Lower lobe of right lung (tissue), 2 donors: ENCODE measurements around the gene HOXA11. TPM values are rescaled to one million over a fixed set of nuclear protein-coding genes. Genes with fewer than 3 reads are reported as not detected.

Experiments
- ATAC-seq, 2 donors: fragments of 200-7000 bp; cut with Tn5 transposase; one replicate each; pipeline ENCODE4 v1.9.1; 2020 to 2022; ENCODE audit warnings: mild to moderate bottlenecking in 2 of 2, moderate library complexity in 2 of 2
- DNase-seq: peaks from one replicate; pipeline ENCODE4 v3.0.0-alpha.2; 2020
- H3K27ac ChIP-seq: fragments of 200-600 bp; one replicate; pipeline ENCODE4 v1.8.0; 2022
- H3K27me3 ChIP-seq: fragments of 200-600 bp; one replicate; pipeline ENCODE4 v1.8.0; 2022; ENCODE audit warnings: low read depth
- H3K36me3 ChIP-seq: fragments of 200-600 bp; one replicate; pipeline ENCODE4 v1.8.0; 2022; ENCODE audit warnings: mild to moderate bottlenecking
- H3K4me1 ChIP-seq: fragments of 200-600 bp; one replicate; pipeline ENCODE4 v1.8.0; 2022
- H3K4me3 ChIP-seq: fragments of 200-600 bp; one replicate; pipeline ENCODE4 v1.8.0; 2022; ENCODE audit warnings: mild to moderate bottlenecking
- H3K9me3 ChIP-seq: fragments of 200-600 bp; one replicate; pipeline ENCODE4 v1.8.0; 2022
- intact Hi-C: fragments of 100-400 bp; cut with DNase I; formaldehyde crosslinking; loops from one replicate; pipeline ENCODE4 v1.11.0; 2022
- total RNA-seq: library from RNA; stranded (reverse); fragmentation: NEBNext Ultra II Directional; extraction: Animal tissue kit (Norgen Biotek cat#: 25700); gene quantifications from one replicate; pipeline ENCODE4 v1.2.1, GENCODE V29; 2021
- TF ChIP-seq, protein P1 (sequence below): fragments of 200-600 bp; IDR thresholded peaks from one replicate; pipeline ENCODE4 v1.8.0; 2022; ENCODE audit warnings: antibody characterized with exemption, mild to moderate bottlenecking
- donor health status: DM: no; HTN: yes; CAD: no; lungs with severe emphysema.

HOXA11 gene
- total RNA-seq, 1 donor from 2014 or later = not detected

DNA sequence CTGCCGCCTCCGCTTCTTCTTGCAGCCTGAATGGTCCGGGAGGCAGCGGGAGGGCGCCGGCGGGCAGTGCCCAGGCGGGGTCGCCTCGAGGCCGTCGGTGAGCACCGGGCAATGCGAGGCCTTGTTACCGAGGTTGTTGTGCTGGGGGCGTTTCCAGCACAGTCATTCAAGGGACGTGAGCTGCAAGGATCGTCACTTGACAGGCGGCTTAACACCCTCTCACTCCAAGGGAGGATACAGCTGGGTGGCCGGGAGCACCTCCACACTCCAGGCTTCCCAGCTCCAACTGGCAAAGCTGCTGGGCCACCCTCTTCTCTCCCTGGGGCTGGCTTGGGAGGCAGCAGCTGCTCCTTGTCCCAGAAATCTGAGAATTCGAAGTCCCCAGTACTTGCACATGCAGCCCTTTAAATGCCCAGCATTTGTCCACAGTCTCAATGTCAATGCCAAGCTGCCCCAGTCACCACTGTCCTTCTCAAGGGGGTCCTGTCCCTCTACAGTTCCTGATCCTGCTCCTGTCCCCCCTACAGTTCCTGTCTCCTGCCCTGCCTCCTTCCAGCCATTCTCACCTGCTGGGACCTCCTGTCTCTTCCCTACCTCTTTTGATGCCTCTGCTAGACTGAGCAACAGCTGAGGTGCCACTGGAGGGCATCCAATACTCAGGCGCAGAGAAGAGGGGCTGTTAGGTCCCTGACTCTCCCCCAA lies 4.4 kb upstream of the HOXA11 start:
- TF ChIP-seq, protein P1, sequence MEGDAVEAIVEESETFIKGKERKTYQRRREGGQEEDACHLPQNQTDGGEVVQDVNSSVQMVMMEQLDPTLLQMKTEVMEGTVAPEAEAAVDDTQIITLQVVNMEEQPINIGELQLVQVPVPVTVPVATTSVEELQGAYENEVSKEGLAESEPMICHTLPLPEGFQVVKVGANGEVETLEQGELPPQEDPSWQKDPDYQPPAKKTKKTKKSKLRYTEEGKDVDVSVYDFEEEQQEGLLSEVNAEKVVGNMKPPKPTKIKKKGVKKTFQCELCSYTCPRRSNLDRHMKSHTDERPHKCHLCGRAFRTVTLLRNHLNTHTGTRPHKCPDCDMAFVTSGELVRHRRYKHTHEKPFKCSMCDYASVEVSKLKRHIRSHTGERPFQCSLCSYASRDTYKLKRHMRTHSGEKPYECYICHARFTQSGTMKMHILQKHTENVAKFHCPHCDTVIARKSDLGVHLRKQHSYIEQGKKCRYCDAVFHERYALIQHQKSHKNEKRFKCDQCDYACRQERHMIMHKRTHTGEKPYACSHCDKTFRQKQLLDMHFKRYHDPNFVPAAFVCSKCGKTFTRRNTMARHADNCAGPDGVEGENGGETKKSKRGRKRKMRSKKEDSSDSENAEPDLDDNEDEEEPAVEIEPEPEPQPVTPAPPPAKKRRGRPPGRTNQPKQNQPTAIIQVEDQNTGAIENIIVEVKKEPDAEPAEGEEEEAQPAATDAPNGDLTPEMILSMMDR = no peak
- ATAC-seq (no peak), DNase-seq (no peak)
- Histone ChIP-seq H3K36me3 (no peaks in the 10 kb centered on the region), H3K4me1 (peaks cover 56% of the 10 kb centered on the region), H3K27me3 (peaks cover 100% of the 10 kb centered on the region), H3K4me3 (peak overlapping the region; percentile 34), H3K9me3 (no peaks in the 10 kb centered on the region), H3K27ac (no peak overlapping the region)
- intact Hi-C loops = no loop called here

DNA sequence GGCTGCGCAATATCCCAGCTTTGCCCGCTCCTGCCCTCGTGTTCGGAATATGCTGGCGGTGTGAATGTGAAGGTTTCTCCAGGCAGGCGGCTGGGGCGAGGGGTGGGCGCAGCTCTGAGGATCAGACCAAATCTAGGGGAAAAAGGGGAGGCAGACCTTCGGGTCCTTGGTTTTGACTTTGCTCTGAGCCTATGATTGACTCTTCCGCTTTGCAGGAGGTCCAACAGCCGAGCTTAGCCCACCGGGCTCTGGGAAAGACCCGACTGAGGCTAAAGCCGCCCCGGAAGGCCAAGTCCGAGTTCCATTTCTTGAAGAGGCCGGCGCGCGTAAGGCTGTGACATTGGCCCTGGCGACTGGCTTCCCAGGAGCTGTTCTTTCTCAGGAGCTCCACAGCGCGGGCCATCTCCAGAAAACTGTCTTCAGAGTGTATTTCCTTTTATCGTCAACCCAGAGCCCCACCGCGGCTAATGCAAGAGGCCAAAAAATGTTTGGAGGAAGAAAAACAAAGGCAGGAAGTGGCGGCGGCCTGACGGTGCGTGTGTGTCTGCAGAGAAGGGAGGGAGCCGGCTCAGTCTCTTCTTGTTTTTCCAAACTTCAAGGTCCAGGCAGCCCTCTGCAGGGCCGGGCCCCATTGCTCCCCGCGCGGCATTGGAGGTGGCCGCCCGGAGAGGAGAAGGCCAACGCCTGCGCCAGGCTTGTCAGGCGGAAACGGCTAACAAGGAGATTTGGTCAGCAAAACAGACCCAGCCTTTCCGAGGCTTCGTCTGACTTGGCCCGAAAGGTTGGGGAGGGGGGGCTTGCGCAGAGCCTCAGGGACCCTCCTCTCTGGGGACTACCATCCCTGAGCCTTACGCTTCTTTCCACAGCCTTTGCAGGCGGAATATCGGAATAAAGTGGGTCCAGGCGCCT lies 3.6 kb upstream of the HOXA11 start:
- DNase-seq = no peak
- Histone ChIP-seq H3K27me3 (peaks cover 100% of the 10 kb centered on the region), H3K36me3 (no peaks in the 10 kb centered on the region), H3K27ac (no peak overlapping the region), H3K4me3 (peak overlapping the region; percentile 34), H3K4me1 (peaks cover 62% of the 10 kb centered on the region), H3K9me3 (no peaks in the 10 kb centered on the region)
- peak in 1 of 2 donors; percentile 21 for ATAC-seq
- intact Hi-C loops = no loop called here
- TF ChIP-seq, protein P1 = no peak

DNA sequence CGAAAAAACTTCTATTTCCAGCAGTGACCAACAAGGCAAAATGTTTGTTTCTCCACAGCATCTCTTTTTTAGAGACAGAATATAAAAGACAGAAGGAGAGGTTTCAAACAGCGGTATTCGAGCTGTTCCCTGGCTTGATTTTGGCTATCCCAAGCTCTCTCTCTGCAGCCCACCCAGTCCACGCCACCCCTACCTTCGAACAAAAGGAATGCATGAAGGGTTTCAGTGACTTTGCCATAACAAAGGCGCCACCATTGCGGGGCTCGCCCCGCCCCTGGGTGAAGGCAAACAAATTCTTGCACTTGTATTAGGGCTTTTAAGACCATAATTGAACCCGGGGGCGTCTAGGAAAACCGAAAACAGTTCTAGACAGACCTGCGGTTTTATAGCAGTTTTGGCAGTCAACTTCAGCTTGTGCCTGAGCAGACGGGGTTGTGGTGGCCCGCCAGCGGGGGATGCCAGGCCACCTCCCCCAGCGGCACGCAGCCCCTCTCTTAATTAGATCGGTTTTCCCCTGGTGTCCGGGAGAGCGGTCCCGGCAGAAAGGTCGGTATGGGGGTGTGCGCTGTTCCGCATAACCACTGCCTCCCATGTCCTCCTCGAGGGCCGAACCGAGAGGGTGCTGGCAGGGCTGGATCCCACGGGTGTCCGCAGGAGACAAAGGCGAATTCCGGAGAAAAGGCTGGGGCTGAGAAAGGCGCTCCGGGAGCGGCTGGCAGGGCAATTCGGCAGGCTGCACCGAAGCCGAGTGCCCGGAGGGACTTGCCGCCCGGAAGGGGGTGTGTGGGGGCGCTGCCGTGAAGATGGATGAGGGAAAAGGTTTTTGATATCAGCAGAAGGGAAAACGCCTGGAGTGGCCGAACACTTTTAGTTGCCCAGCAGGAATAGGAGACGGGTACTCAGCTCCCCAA lies 2.7 kb upstream of the HOXA11 start:
- ATAC-seq (no peak), DNase-seq (no peak)
- H3K36me3 ChIP-seq = no peaks in the 10 kb centered on the region
- H3K4me3 ChIP-seq = no peak overlapping the region
- no peak overlapping the region for H3K27ac ChIP-seq
- peaks cover 100% of the 10 kb centered on the region for H3K27me3 ChIP-seq
- peaks cover 58% of the 10 kb centered on the region for H3K4me1 ChIP-seq
- TF ChIP-seq, protein P1 = no peak
- intact Hi-C loops = no loop called here
- H3K9me3 ChIP-seq = no peaks in the 10 kb centered on the region

DNA sequence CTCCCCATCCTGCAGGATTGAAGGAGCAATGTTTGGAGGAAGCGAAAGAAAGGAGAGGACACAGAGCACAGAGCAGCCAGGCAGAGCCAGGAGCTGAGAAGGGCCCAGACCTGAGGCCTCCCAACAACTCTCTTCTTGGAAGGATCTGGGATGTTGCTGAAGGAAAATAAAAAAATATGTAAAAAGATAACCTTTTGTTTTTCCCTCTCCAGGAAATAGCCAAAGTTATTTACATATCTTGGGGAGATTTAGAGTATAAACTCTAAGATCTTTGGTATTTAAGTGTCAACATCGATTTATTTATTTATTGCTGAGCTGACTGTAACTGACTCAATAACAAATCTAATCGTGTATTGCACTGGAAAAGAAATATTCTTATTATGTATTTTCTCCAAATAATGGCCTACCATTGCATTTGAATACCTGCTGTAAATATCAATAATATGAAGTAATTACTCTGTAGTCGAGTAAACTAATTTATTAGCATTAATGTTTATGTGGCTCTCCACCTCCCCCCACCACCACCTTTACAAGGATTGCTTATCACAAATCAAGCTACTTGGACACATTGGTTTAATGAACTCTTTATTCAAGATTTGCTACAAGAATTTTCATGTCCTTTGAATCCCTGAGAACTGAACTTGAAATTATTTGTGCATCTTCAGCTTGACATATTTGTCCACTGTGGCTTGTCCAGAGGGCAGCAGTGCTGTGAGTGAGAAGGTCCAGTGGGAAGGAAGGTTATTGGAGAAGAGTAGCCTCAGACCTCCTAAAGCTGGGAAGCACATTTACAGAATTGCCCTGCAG lies 1.8 kb upstream of the HOXA11 start:
- Histone ChIP-seq H3K36me3 (no peaks in the 10 kb centered on the region), H3K27me3 (peaks cover 100% of the 10 kb centered on the region), H3K9me3 (no peaks in the 10 kb centered on the region), H3K4me3 (no peak overlapping the region), H3K27ac (no peak overlapping the region), H3K4me1 (peaks cover 50% of the 10 kb centered on the region)
- intact Hi-C loops = no loop called here
- DNase-seq = no peak
- TF ChIP-seq, protein P1 = no peak
- ATAC-seq = no peak
